Activated naive CD4-positive, alpha-beta T cell treated with anti-CD3 and anti-CD28 coated beads, Interleukin-2, amount 10 ng/mL, durations not matched to agents 7 days and 5 days (primary cell): ENCODE results near the gene CCL21.
"Not testable (repeated sequence)": the region's sequence is repeated elsewhere in the genome, so short reads cannot be mapped to it uniquely, and the experiment has no call there.

Experiments
- CTCF ChIA-PET: fragments of 350-600 bp; sonication (Branson Sonifier 250); formaldehyde crosslinking; loops from one replicate; lab custom pipeline; 2021; ENCODE audit warnings: antibody characterized with exemption; lab: Charles Lee
- DNase-seq: peaks from one replicate; pipeline ENCODE4 v3.0.0-alpha.2; 2020
- H3K27ac Mint-ChIP-seq: one replicate; pipeline ENCODE4 v1.8.0; 2021; ENCODE audit warnings: mild to moderate bottlenecking, moderate library complexity, mixed read lengths
- H3K27me3 Mint-ChIP-seq: one replicate; pipeline ENCODE4 v1.8.0; 2021; ENCODE audit warnings: mild to moderate bottlenecking, mixed read lengths
- H3K36me3 Mint-ChIP-seq: one replicate; pipeline ENCODE4 v1.8.0; 2021; ENCODE audit warnings: mixed read lengths
- H3K4me1 Mint-ChIP-seq: one replicate; pipeline ENCODE4 v1.8.0; 2021; ENCODE audit warnings: mixed read lengths
- H3K4me3 Mint-ChIP-seq: one replicate; pipeline ENCODE4 v1.8.0; 2021; ENCODE audit warnings: mild to moderate bottlenecking, moderate library complexity, mixed read lengths
- H3K9me3 Mint-ChIP-seq: one replicate; pipeline ENCODE4 v1.8.0; 2021; ENCODE audit warnings: mixed read lengths

Gene CCL21

GRCh38 chr9:34710023-34710422 lies at the start of gene CCL21:
Gene CCL21 (minus strand): TSS chr9:34710136. CDS start chr9:34710066, 70 bp downstream.
- H3K4me3 Mint-ChIP-seq: no peak within 1 kb of the TSS
- no peak within 1 kb of the TSS for H3K27ac Mint-ChIP-seq
- peaks cover 21% of the 10 kb centered on the region for H3K27me3 Mint-ChIP-seq
- CTCF ChIA-PET: interaction anchor here (0.8 to 1.4 kb wide), 3 partner anchors 8 to 18 kb away, joined by 3 to 5 read pairs (median 3); no protein-coding TSS in a partner anchor
- no peaks in the 10 kb centered on the region for H3K36me3 Mint-ChIP-seq
- no peaks in the 10 kb centered on the region for H3K4me1 Mint-ChIP-seq
- no peak for DNase-seq
- no peaks in the 10 kb centered on the region for H3K9me3 Mint-ChIP-seq

GRCh38 chr9:34759432-34760134 lies 49.6 kb upstream of the CCL21 start:
- Mint-ChIP-seq H3K27ac (no peak overlapping the region), H3K4me1 (peaks cover 9% of the 10 kb centered on the region), H3K9me3 (no peaks in the 10 kb centered on the region), H3K36me3 (no peaks in the 10 kb centered on the region), H3K4me3 (no peak overlapping the region), H3K27me3 (peaks cover 25% of the 10 kb centered on the region)
- DNase-seq: no peak
- CTCF ChIA-PET: interaction anchor here (0.6 to 1.5 kb wide), 13 partner anchors 9 to 336 kb away, joined by 3 to 12 read pairs (median 3); no protein-coding TSS in a partner anchor

DNA sequence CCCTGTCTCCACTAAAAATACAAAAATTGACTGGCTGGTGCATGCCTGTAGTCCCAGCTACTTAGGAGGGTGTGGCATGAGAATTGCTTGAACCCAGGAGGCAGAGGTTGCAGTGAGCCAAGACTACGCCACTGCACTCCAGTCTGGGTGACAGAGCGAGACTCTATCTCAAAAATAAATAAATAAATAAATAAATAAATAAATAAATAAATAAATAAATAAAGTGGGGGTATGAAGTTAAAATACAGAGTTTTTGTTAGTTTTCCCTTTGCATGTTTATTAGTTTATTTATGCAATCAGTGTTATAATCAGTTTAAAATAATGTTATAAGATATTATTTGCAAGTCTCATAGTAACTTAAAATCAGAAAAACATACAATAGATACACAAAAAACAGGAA lies 40.4 kb upstream of the CCL21 start:
- peaks cover 16% of the 10 kb centered on the region for H3K27me3 Mint-ChIP-seq
- H3K4me1 Mint-ChIP-seq, CTCF ChIA-PET, H3K9me3 Mint-ChIP-seq, H3K4me3 Mint-ChIP-seq, H3K27ac Mint-ChIP-seq, H3K36me3 Mint-ChIP-seq, DNase-seq: not testable (repeated sequence)

DNA sequence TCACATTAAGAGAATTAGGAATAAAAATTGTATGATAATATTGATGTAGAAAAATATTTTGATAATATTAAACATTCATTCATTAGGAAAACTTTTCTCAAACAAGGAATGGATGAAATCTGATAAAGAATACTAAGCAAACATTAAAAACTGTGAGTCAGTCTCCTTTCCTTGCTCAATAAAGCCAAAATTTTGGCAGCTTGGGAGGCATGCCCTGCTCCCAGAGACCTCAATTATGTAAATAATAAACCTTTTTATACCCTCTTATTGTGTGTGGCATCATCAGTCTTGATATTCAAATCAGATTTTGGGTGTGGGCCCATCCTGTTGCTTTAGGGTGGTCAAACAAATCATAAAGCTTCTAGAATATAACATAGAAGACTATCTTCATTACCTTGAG lies 36.6 kb upstream of the CCL21 start:
- no peak for DNase-seq
- Mint-ChIP-seq H3K27ac (no peak overlapping the region), H3K4me1 (peaks cover 4% of the 10 kb centered on the region), H3K36me3 (no peaks in the 10 kb centered on the region), H3K27me3 (peaks cover 14% of the 10 kb centered on the region), H3K4me3 (no peak overlapping the region), H3K9me3 (peaks cover 5% of the 10 kb centered on the region)
- CTCF ChIA-PET: interaction anchor here (1.0 kb wide), 1 partner anchor 14 kb away, joined by 3 read pairs; no protein-coding TSS in a partner anchor

DNA sequence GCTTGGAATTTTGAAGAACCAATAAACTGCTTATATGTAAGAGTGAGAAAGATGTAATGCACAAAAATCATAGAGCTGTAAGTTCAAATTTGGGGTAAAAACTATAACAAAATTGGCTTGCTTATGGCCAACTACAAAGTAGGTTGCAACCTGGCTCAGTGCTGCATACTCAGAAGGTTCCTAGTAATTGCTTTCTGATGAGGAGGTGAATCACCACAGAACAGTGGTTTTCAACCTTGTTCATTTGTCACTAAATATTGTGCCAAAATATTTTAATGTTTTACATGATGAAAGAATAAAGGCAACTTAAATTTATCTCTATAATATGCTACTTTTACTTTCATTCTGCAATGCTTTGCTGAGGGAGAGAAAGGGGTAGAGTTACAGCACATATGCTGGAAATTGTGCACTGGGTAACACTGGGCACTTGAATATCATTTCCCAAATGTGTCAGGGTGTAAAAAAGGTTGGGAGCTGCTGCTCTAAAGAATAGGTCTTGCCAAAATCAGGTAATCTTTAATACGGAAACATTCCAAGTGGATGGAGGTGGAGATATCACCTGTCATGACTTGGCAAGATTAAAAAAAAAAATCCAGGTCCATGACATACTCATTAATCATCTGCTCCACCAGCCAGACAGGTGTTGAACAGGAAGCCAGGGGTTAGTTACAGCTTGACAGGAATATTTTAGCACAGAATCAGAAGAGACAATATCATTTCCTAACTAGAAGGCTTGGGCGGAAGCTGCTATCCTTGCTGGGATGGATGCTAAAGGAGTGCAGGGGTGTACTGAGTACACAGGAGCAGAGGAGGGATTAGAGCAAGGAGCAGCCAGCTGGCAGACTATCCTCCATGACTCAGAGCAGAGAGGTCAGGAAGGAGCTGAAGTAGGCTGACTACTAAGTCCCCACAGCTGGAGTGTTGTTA lies 34.6 kb upstream of the CCL21 start:
- Mint-ChIP-seq H3K27me3 (peaks cover 14% of the 10 kb centered on the region), H3K4me1 (peaks cover 4% of the 10 kb centered on the region), H3K4me3 (no peak overlapping the region), H3K9me3 (peaks cover 5% of the 10 kb centered on the region), H3K36me3 (no peaks in the 10 kb centered on the region), H3K27ac (no peak overlapping the region)
- CTCF ChIA-PET: no interaction called here
- DNase-seq: no peak

- H3K36me3 Mint-ChIP-seq: no peaks in the 10 kb centered on the region
- H3K27ac Mint-ChIP-seq: no peak overlapping the region
- no peak for DNase-seq
- CTCF ChIA-PET: no interaction called here
- H3K4me3 Mint-ChIP-seq: no peak overlapping the region
- peaks cover 5% of the 10 kb centered on the region for H3K9me3 Mint-ChIP-seq
- peaks cover 9% of the 10 kb centered on the region for H3K27me3 Mint-ChIP-seq
- peaks cover 4% of the 10 kb centered on the region for H3K4me1 Mint-ChIP-seq
Measured at GRCh38 chr9:34742710-34743109, 32.8 kb upstream of the CCL21 start.

DNA sequence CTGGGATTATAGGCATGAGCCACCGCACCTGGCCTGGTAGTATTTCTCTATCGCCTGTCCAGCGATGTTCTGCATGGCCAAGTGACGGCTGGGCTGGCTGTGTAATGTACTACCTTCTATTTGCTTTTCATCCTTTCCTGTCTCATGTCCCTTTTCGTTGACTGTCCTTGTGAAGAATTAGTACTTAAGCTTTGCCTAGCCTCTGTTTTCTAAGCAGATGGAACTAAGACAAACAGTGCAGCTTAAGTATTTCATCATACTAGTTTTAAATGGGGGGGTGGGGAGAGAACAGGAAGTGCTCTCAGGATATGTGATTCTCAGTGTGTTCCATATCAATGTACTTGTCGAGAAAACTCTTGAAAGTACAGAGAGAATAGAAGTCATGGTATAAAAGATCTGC lies 31.7 kb upstream of the CCL21 start:
- peaks cover 4% of the 10 kb centered on the region for H3K4me1 Mint-ChIP-seq
- H3K27ac Mint-ChIP-seq: no peak overlapping the region
- peaks cover 9% of the 10 kb centered on the region for H3K27me3 Mint-ChIP-seq
- no peak for DNase-seq
- no peaks in the 10 kb centered on the region for H3K9me3 Mint-ChIP-seq
- H3K36me3 Mint-ChIP-seq: no peaks in the 10 kb centered on the region
- CTCF ChIA-PET: no interaction called here
- H3K4me3 Mint-ChIP-seq: no peak overlapping the region

GRCh38 chr9:34740176-34740575 lies 30.2 kb upstream of the CCL21 start:
- H3K4me3 Mint-ChIP-seq, CTCF ChIA-PET, H3K27me3 Mint-ChIP-seq, DNase-seq, H3K9me3 Mint-ChIP-seq, H3K4me1 Mint-ChIP-seq, H3K27ac Mint-ChIP-seq, H3K36me3 Mint-ChIP-seq: not testable (repeated sequence)

DNA sequence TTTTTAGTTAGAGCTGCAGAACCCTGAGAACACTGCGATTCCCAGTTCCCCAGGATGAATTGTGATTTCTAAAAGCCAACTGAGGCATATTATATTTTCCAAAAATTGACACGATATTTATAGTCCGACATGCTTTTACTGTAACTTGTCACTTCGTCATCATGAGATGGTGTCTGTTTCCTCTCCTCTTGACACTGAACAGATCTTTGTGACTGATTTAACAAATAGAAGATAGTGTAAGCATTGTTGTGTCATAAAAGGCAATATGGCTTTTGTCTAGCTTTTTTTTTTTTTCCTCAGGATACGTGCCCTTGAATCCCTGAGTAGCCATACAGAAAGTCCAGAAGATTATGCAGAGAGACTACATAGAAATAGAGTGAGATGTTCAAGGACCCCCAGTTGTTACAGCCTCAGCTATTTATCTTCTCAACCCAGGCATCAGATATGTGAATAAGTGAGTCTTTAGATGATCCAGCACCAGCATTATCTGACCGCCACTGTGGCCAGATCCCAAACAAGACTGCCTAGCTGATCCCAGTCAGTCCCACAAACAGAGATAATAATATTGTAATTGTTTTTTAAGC lies 27.8 kb upstream of the CCL21 start:
- DNase-seq: no peak
- H3K36me3 Mint-ChIP-seq: no peaks in the 10 kb centered on the region
- H3K9me3 Mint-ChIP-seq: no peaks in the 10 kb centered on the region
- CTCF ChIA-PET: no interaction called here
- H3K27ac Mint-ChIP-seq: no peak overlapping the region
- no peak overlapping the region for H3K4me3 Mint-ChIP-seq
- no peaks in the 10 kb centered on the region for H3K27me3 Mint-ChIP-seq
- peaks cover 4% of the 10 kb centered on the region for H3K4me1 Mint-ChIP-seq

DNA sequence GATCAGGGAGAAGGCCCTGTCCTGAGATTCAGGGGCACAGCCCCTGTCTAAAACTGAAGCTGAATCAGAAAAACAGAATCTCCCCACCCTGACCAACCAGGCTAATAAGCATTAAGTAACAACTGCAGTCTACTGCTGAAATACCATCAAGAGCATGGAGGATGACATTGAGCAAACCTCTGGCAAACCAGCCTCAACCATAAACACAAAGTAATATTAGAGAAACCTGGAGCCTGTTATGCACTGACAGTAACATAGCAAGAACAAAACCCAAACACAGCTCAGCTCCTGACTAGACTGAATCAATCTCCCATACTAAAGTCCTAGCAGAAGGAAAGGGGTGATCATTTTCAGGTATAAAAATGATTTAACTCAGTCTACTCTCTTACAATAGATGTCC lies 24.8 kb upstream of the CCL21 start:
- CTCF ChIA-PET: no interaction called here
- Mint-ChIP-seq H3K4me1 (no peaks in the 10 kb centered on the region), H3K9me3 (no peaks in the 10 kb centered on the region), H3K27ac (no peak overlapping the region), H3K4me3 (no peak overlapping the region), H3K36me3 (no peaks in the 10 kb centered on the region), H3K27me3 (no peaks in the 10 kb centered on the region)
- no peak for DNase-seq

DNA sequence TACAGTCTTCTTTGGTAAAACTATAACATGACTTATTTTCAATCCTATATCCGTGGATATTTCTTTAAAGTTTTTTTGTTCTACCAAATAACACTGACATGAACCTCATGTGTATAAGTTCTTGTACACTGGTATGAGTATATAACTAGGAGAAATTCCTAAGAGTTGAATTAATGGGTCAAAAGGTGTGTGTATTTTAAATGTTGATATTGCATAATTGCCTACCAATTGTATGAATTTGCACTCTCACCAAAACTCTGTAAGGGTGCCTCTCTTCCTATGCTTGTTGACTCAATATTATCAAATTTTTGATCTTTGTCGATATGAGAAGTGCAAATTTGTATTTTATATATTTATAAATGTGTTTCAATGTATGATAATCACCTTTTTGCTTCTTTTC lies 22.9 kb upstream of the CCL21 start:
- CTCF ChIA-PET: no interaction called here
- Mint-ChIP-seq H3K27ac (no peak overlapping the region), H3K27me3 (no peaks in the 10 kb centered on the region), H3K4me3 (no peak overlapping the region), H3K4me1 (no peaks in the 10 kb centered on the region), H3K9me3 (no peaks in the 10 kb centered on the region), H3K36me3 (no peaks in the 10 kb centered on the region)
- no peak for DNase-seq

DNA sequence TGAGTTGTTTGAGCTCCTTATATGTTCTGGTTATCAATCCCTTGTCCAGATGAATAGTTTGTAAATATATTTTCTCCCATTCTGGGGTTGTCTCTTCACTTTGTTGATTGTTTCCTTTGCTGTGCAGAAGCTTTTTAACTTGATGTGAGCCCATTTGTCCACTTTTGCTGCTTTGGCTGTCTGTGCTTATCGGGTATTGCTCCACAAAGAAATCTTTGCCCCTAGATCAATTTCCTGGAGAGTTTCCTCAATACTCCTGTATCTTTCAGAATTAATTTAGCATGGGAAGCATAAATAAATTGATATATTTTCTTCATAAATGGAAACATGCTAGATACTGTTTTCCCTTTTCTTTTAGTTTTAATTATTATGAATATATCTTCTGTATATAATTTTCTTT lies 22.5 kb upstream of the CCL21 start:
- no peak for DNase-seq
- Mint-ChIP-seq H3K27me3 (no peaks in the 10 kb centered on the region), H3K4me1 (no peaks in the 10 kb centered on the region), H3K4me3 (no peak overlapping the region), H3K36me3 (no peaks in the 10 kb centered on the region), H3K9me3 (no peaks in the 10 kb centered on the region), H3K27ac (no peak overlapping the region)
- CTCF ChIA-PET: interaction anchor here (0.7 kb wide), 1 partner anchor 30 kb away, joined by 3 read pairs; no protein-coding TSS in a partner anchor

- H3K36me3 Mint-ChIP-seq: no peaks in the 10 kb centered on the region
- peaks cover 6% of the 10 kb centered on the region for H3K27me3 Mint-ChIP-seq
- CTCF ChIA-PET: no interaction called here
- no peaks in the 10 kb centered on the region for H3K4me1 Mint-ChIP-seq
- DNase-seq: no peak
- H3K9me3 Mint-ChIP-seq: no peaks in the 10 kb centered on the region
- no peak overlapping the region for H3K4me3 Mint-ChIP-seq
- H3K27ac Mint-ChIP-seq: no peak overlapping the region
Measured at GRCh38 chr9:34723141-34723540, 13.2 kb upstream of the CCL21 start.

- H3K9me3 Mint-ChIP-seq, DNase-seq, CTCF ChIA-PET, H3K36me3 Mint-ChIP-seq, H3K4me3 Mint-ChIP-seq, H3K27ac Mint-ChIP-seq, H3K4me1 Mint-ChIP-seq: not testable (repeated sequence)
- H3K27me3 Mint-ChIP-seq: peaks cover 12% of the 10 kb centered on the region
Measured at GRCh38 chr9:34719769-34720025, 9.8 kb upstream of the CCL21 start.
